Measurements from ENCODE around the gene CUL1. TPM values are rescaled to one million over a fixed set of nuclear protein-coding genes. Genes with fewer than 3 reads are reported as not detected.

Gene CUL1
- polyA plus RNA-seq, 1 donor from 2014 or later = 77.5 TPM

DNA sequence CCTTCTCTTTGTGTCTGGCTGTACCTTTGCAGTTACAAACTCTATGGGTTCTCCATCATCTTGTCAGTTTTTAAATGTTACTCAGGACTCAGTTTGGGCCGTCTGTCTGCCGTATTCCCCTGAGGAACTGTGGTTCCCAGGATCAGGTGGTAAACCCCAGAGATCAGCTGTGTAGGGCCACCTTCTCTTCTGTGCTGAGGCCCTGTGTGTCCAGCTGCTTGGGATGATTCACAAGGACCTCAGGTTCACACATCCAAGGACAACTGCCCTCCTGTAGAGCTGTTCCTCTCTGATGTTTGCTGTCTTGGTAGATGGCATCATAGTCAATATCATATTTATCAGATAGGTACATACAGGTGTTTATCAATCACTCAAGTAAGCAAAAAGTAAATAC is 24.5 kb downstream of the CUL1 start:
- Histone ChIP-seq H3K4me3 (ENCODE audit: low read length) (no peak overlapping the region), H4K20me1 (ENCODE audit: insufficient read depth) (no peaks in the 10 kb centered on the region), H3K27me3 (ENCODE audit: insufficient read depth, low read depth, low read length) (no peaks in the 10 kb centered on the region), H3K79me2 (replicated peaks; ENCODE audit: insufficient read depth, low read length) (peaks cover 94% of the 10 kb centered on the region), H2AFZ (ENCODE audit: low read depth, low read length) (no peak overlapping the region), H3K36me3 (ENCODE audit: insufficient read depth, low read length) (no peaks in the 10 kb centered on the region), H3K9me2 (ENCODE audit: insufficient read depth, low read length) (no peaks in the 10 kb centered on the region), H3K27ac (ENCODE audit: low read length) (no peak overlapping the region), H3F3A (ENCODE audit: insufficient read depth, low read length, poor library complexity, severe bottlenecking) (no peaks in the 10 kb centered on the region), H3K9me3 (ENCODE audit: low read length) (peaks cover 5% of the 10 kb centered on the region), H3K4me2 (ENCODE audit: low read length) (no peak overlapping the region), H3K9ac (ENCODE audit: low read length) (no peak overlapping the region)
- TF ChIP-seq EP300 (conservative IDR thresholded peaks at IDR 0.05; ENCODE audit: poor library complexity, severe bottlenecking) (no peak), RAD21 (conservative IDR thresholded peaks at IDR 0.05) (no peak), SMC3 (conservative IDR thresholded peaks at IDR 0.05; ENCODE audit: poor library complexity) (no peak), TAF1 (IDR thresholded peaks at IDR 0.05; ENCODE audit: low read depth) (no peak), CTCF (IDR thresholded peaks at IDR 0.05; ENCODE audit: poor library complexity, severe bottlenecking) (no peak), MXI1 (conservative IDR thresholded peaks at IDR 0.05; ENCODE audit: poor library complexity, severe bottlenecking) (no peak), REST (IDR thresholded peaks at IDR 0.05; ENCODE audit: borderline replicate concordance) (no peak), EZH2 (IDR thresholded peaks at IDR 0.05; ENCODE audit: borderline replicate concordance, insufficient read depth, low read length, poor library complexity, severe bottlenecking) (no peak), POLR2AphosphoS5 (IDR thresholded peaks at IDR 0.05) (no peak)

DNA sequence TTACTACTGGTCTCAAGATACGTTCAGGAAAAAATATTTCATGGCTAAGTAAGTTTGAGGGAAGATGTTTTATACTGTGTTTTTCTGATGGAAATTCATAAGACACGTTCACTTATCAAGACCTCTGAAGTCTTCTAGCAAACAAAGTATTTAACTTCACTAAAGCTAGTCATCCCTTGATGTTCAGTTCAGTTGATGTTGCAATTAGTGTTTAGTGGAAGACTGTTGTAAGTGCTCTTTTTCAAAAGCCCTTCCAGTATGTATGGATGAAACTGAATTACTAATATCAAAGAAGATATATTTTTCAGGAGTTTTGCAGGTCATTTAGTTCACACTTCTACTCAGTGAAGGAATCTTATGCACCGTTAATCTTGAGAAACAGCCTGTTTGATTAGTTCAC is 25.1 kb downstream of the CUL1 start:
- H3K36me3 ChIP-seq (ENCODE audit: insufficient read depth, low read length) = no peaks in the 10 kb centered on the region
- H3K9ac ChIP-seq (ENCODE audit: low read length) = no peak overlapping the region
- H3K9me2 ChIP-seq (ENCODE audit: insufficient read depth, low read length) = no peaks in the 10 kb centered on the region
- peaks cover 88% of the 10 kb centered on the region for H3K79me2 ChIP-seq (replicated peaks; ENCODE audit: insufficient read depth, low read length)
- peaks cover 5% of the 10 kb centered on the region for H3K9me3 ChIP-seq (ENCODE audit: low read length)
- H3K27ac ChIP-seq (ENCODE audit: low read length) = no peak overlapping the region
- no peaks in the 10 kb centered on the region for H3K27me3 ChIP-seq (ENCODE audit: insufficient read depth, low read depth, low read length)
- TF ChIP-seq EP300 (conservative IDR thresholded peaks at IDR 0.05; ENCODE audit: poor library complexity, severe bottlenecking) = no peak
- H3F3A ChIP-seq (ENCODE audit: insufficient read depth, low read length, poor library complexity, severe bottlenecking) = no peaks in the 10 kb centered on the region
- H3K4me3 ChIP-seq (ENCODE audit: low read length) = no peak overlapping the region
- H2AFZ ChIP-seq (ENCODE audit: low read depth, low read length) = no peak overlapping the region
- no peaks in the 10 kb centered on the region for H4K20me1 ChIP-seq (ENCODE audit: insufficient read depth)
- H3K4me2 ChIP-seq (ENCODE audit: low read length) = no peak overlapping the region

GRCh38 chr7:148726385-148726784 is 27.7 kb downstream of the CUL1 start:
- Histone ChIP-seq H3F3A (ENCODE audit: insufficient read depth, low read length, poor library complexity, severe bottlenecking) (no peaks in the 10 kb centered on the region), H3K9me2 (ENCODE audit: insufficient read depth, low read length) (no peaks in the 10 kb centered on the region), H3K4me3 (ENCODE audit: low read length) (no peak overlapping the region), H3K79me2 (replicated peaks; ENCODE audit: insufficient read depth, low read length) (peaks cover 70% of the 10 kb centered on the region), H3K36me3 (ENCODE audit: insufficient read depth, low read length) (peaks cover under 1% of the 10 kb centered on the region), H2AFZ (ENCODE audit: low read depth, low read length) (no peak overlapping the region), H3K27me3 (ENCODE audit: insufficient read depth, low read depth, low read length) (no peaks in the 10 kb centered on the region), H3K9me3 (ENCODE audit: low read length) (peaks cover 5% of the 10 kb centered on the region), H4K20me1 (ENCODE audit: insufficient read depth) (no peaks in the 10 kb centered on the region), H3K9ac (ENCODE audit: low read length) (no peak overlapping the region), H3K4me2 (ENCODE audit: low read length) (no peak overlapping the region), H3K27ac (ENCODE audit: low read length) (no peak overlapping the region)
- TF ChIP-seq REST (IDR thresholded peaks at IDR 0.05; ENCODE audit: borderline replicate concordance) = no peak
- no peak for TF ChIP-seq EZH2 (IDR thresholded peaks at IDR 0.05; ENCODE audit: borderline replicate concordance, insufficient read depth, low read length, poor library complexity, severe bottlenecking)
- TF ChIP-seq MXI1 (conservative IDR thresholded peaks at IDR 0.05; ENCODE audit: poor library complexity, severe bottlenecking) = no peak
- TF ChIP-seq EP300 (conservative IDR thresholded peaks at IDR 0.05; ENCODE audit: poor library complexity, severe bottlenecking) = no peak
- TF ChIP-seq POLR2AphosphoS5 (IDR thresholded peaks at IDR 0.05) = no peak
- TF ChIP-seq SMC3 (conservative IDR thresholded peaks at IDR 0.05; ENCODE audit: poor library complexity) = no peak
- no peak for TF ChIP-seq RAD21 (conservative IDR thresholded peaks at IDR 0.05)
- TF ChIP-seq CTCF (IDR thresholded peaks at IDR 0.05; ENCODE audit: poor library complexity, severe bottlenecking) = no peak
- TF ChIP-seq TAF1 (IDR thresholded peaks at IDR 0.05; ENCODE audit: low read depth) = no peak
